Upper lobe of right lung (tissue), 1 donor: Measurements from ENCODE around the gene TMEM42. TPM values are rescaled to one million over a fixed set of nuclear protein-coding genes. Genes with fewer than 3 reads are reported as not detected.

ENCODE experiments used
- ATAC-seq: fragments of 200-7000 bp; cut with Tn5 transposase; one replicate; pipeline ENCODE4 v1.9.1; 2020; ENCODE audit warnings: mild to moderate bottlenecking, moderate library complexity
- DNase-seq: peaks from one replicate; pipeline ENCODE4 v3.0.0-alpha.2; 2020
- H3K27ac ChIP-seq: fragments of 200-600 bp; one replicate; pipeline ENCODE4 v1.8.0; 2022
- H3K27me3 ChIP-seq: fragments of 200-600 bp; one replicate; pipeline ENCODE4 v1.8.0; 2022; ENCODE audit warnings: mild to moderate bottlenecking
- H3K36me3 ChIP-seq: fragments of 200-600 bp; one replicate; pipeline ENCODE4 v1.8.0; 2022
- H3K4me1 ChIP-seq: fragments of 200-600 bp; one replicate; pipeline ENCODE4 v1.8.0; 2022
- H3K4me3 ChIP-seq: fragments of 200-600 bp; one replicate; pipeline ENCODE4 v1.8.0; 2022; ENCODE audit warnings: mild to moderate bottlenecking
- H3K9me3 ChIP-seq: fragments of 200-600 bp; one replicate; pipeline ENCODE4 v1.8.0; 2022
- CTCF ChIP-seq: fragments of 200-600 bp; IDR thresholded peaks from one replicate; pipeline ENCODE4 v1.8.0; 2022; ENCODE audit warnings: antibody characterized with exemption
- intact Hi-C: fragments of 100-400 bp; cut with DNase I; formaldehyde crosslinking; loops from one replicate; pipeline ENCODE4 v1.11.0; 2022
- total RNA-seq: library from RNA; stranded (reverse); fragmentation: NEBNext Ultra II Directional; extraction: Animal tissue kit (Norgen Biotek cat#: 25700); gene quantifications from one replicate; pipeline ENCODE4 v1.2.1, GENCODE V29; 2021
- donor health status: DM: no; HTN: yes; CAD: no; lungs with severe emphysema.

TMEM42 gene
- total RNA-seq, 1 donor from 2014 or later, result 14.4 TPM

DNA sequence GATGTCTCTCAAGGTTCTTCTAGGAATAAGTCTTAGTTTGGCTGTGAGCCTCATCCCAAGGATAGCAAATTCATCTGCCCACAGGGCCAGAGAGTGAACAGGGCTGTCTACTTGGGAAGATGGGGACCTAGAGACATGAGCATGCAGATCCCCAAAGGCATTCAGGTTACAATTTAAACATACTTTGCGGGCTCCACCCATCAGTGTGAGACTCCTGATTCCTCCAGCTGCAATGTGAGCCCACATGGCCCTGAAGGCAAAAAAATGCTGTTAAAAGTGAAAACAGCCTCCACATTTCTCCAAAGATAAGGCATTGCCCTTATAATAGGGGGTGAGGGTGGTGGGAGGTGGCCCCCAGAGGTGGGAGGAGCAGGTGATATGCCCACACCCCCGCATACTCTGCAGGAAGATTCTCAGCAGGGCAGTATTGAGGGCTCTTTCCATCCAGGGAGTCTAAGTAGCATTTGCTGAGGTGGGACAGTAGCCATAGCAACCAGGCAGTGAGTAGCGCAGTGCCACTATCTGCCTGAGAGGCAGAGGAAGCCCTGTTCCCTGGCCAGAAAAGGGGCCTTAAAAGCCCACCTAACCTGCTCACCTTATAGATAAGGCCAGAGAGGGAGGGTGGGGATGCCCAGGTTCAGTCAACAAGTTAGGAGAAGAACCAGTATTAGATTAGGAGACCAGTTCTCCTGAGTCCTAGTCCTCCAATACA is 43.9 kb downstream of the TMEM42 start:
- Histone ChIP-seq H3K4me3 (no peak overlapping the region), H3K27ac (no peak overlapping the region), H3K27me3 (peaks cover 8% of the 10 kb centered on the region), H3K36me3 (no peaks in the 10 kb centered on the region), H3K4me1 (no peaks in the 10 kb centered on the region), H3K9me3 (no peaks in the 10 kb centered on the region)
- ATAC-seq (no peak), DNase-seq (no peak)
- intact Hi-C loops, result no loop called here
- no peak for TF ChIP-seq CTCF

DNA sequence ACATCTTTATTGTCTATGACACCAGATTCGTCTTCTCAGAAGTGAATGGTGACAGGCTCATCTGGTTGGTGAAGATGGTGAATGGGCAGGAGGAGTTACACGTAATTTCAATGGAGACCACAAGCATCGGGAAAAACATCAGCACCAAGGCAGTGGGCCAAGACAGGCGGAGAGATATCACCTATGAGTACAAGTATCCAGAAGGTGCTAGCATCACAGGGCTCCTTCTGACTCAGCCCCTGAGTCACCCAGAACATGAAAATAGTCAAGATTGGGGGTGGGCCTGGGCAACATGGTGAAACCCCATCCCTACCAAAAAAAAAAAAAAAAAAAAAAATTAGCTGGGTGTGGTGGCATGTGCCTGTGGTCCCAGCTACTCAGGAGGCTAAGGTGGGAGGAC is 45.3 kb downstream of the TMEM42 start:
- intact Hi-C loops, result no loop called here
- no peak overlapping the region for H3K4me3 ChIP-seq
- no peak overlapping the region for H3K27ac ChIP-seq
- no peak for TF ChIP-seq CTCF
- H3K9me3 ChIP-seq, result no peaks in the 10 kb centered on the region
- no peak for DNase-seq
- H3K36me3 ChIP-seq, result no peaks in the 10 kb centered on the region
- ATAC-seq, result no peak
- H3K4me1 ChIP-seq, result no peaks in the 10 kb centered on the region
- peaks cover 8% of the 10 kb centered on the region for H3K27me3 ChIP-seq

GRCh38 chr3:44907612-44908011 is 45.9 kb downstream of the TMEM42 start:
- Histone ChIP-seq H3K4me3 (no peak overlapping the region), H3K4me1 (no peaks in the 10 kb centered on the region), H3K27me3 (peaks cover 8% of the 10 kb centered on the region), H3K36me3 (no peaks in the 10 kb centered on the region), H3K9me3 (no peaks in the 10 kb centered on the region), H3K27ac (no peak overlapping the region)
- ATAC-seq (no peak), DNase-seq (no peak)
- TF ChIP-seq CTCF, result no peak
- intact Hi-C loops, result no loop called here

DNA sequence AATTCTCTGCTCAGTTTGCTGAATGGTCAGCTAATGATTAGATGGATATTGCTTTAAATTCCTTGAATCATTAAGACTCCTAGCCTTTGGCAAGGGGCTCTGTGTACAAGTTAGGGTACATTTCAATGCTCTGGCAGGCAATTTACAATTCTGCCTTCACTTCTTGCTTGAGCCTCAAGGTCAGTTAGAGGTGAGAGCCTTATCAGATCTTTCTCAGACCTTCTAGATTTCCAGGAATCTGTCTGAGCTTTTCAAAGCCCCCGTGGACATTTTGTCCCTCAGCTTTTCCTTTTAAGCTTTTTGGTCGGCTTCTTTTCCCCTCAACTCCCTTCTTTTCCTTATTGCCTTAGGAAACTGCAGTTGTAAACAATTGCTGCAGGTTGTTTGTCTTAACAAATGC is 47.4 kb downstream of the TMEM42 start:
- ATAC-seq, result no peak
- no peak overlapping the region for H3K4me3 ChIP-seq
- H3K9me3 ChIP-seq, result no peaks in the 10 kb centered on the region
- H3K36me3 ChIP-seq, result no peaks in the 10 kb centered on the region
- no peak for TF ChIP-seq CTCF
- intact Hi-C loops, result no loop called here
- peaks cover 8% of the 10 kb centered on the region for H3K27me3 ChIP-seq
- H3K4me1 ChIP-seq, result no peaks in the 10 kb centered on the region
- DNase-seq, result no peak
- no peak overlapping the region for H3K27ac ChIP-seq

- Histone ChIP-seq H3K36me3 (no peaks in the 10 kb centered on the region), H3K9me3 (no peaks in the 10 kb centered on the region), H3K4me1 (peaks cover 4% of the 10 kb centered on the region), H3K27me3 (peaks cover 8% of the 10 kb centered on the region), H3K4me3 (no peak overlapping the region), H3K27ac (no peak overlapping the region)
- no peak for TF ChIP-seq CTCF
- DNase-seq, result no peak
- intact Hi-C loops, result no loop called here
- ATAC-seq, result no peak
Observed at GRCh38 chr3:44910693-44911092, 49.0 kb downstream of the TMEM42 start.
